ENCODE results near the gene MYO1B. TPM values are rescaled to one million over a fixed set of nuclear protein-coding genes. Genes with fewer than 3 reads are reported as not detected.

Gene MYO1B
- total and polyA plus RNA-seq, 4 donors = 14.1 to 86.4 (median 56.3) TPM

- H3K9me3 ChIP-seq (ENCODE audit: control insufficient read depth, low read length) = no peaks in the 10 kb centered on the region
- no peak overlapping the region for H3K4me3 ChIP-seq (ENCODE audit: low read length in 2 of 2)
- peaks cover 0 to 2% of the 10 kb centered on the region in 2 donors for H3K4me1 ChIP-seq (ENCODE audit: control insufficient read depth in 1 of 2, insufficient read depth in 2 of 2, low read length in 2 of 2)
- no peak for DNase-seq
- intact Hi-C loops (cut with DNase I) = loop anchor here in 1 of 2 donors (10.0 kb wide), 1 partner anchor 47 kb away; no protein-coding TSS in a partner anchor
- no peaks in the 10 kb centered on the region for H3K27me3 ChIP-seq (ENCODE audit: control insufficient read depth in 1 of 2, insufficient read depth in 2 of 2, low read length in 1 of 2)
- 88 to 92% methylated on average over 5 of the region's 5 CpGs for WGBS, 2 donors
- no peak overlapping the region for H3K27ac ChIP-seq (ENCODE audit: low read depth in 1 of 2, low read length in 2 of 2)
- no peak for ATAC-seq (ENCODE audit: low FRiP score)
- H3K36me3 ChIP-seq (ENCODE audit: control insufficient read depth in 1 of 2, insufficient read depth in 2 of 2, low read length in 1 of 2) = no peaks in the 10 kb centered on the region
Measured at GRCh38 chr2:191221666-191222065, 23.5 kb upstream of the MYO1B start.

- DNase-seq = no peak
- WGBS, 2 donors = 35 to 52% methylated on average over 4 of the region's 4 CpGs
- ATAC-seq (ENCODE audit: low FRiP score) = peak; percentile 31
- Histone ChIP-seq H3K27me3 (ENCODE audit: control insufficient read depth in 1 of 2, insufficient read depth in 2 of 2, low read length in 1 of 2) (no peaks in the 10 kb centered on the region), H3K9me3 (ENCODE audit: control insufficient read depth, low read length) (no peaks in the 10 kb centered on the region), H3K36me3 (ENCODE audit: control insufficient read depth in 1 of 2, insufficient read depth in 2 of 2, low read length in 1 of 2) (no peaks in the 10 kb centered on the region), H3K4me1 (ENCODE audit: control insufficient read depth in 1 of 2, insufficient read depth in 2 of 2, low read length in 2 of 2) (peaks cover 0 to 2% of the 10 kb centered on the region in 2 donors), H3K4me3 (ENCODE audit: low read length in 2 of 2) (no peak overlapping the region), H3K27ac (ENCODE audit: low read depth in 1 of 2, low read length in 2 of 2) (no peak overlapping the region)
- intact Hi-C loops (cut with DNase I) = loop anchor here in 1 of 2 donors (10.0 kb wide), 1 partner anchor 48 kb away; no protein-coding TSS in a partner anchor
Measured at GRCh38 chr2:191222507-191222906, 22.7 kb upstream of the MYO1B start.

GRCh38 chr2:191222952-191223351 lies 22.3 kb upstream of the MYO1B start:
- Histone ChIP-seq H3K9me3 (ENCODE audit: control insufficient read depth, low read length) (no peaks in the 10 kb centered on the region), H3K36me3 (ENCODE audit: control insufficient read depth in 1 of 2, insufficient read depth in 2 of 2, low read length in 1 of 2) (no peaks in the 10 kb centered on the region), H3K4me1 (ENCODE audit: control insufficient read depth in 1 of 2, insufficient read depth in 2 of 2, low read length in 2 of 2) (peaks cover 0 to 2% of the 10 kb centered on the region in 2 donors), H3K4me3 (ENCODE audit: low read length in 2 of 2) (no peak overlapping the region), H3K27ac (ENCODE audit: low read depth in 1 of 2, low read length in 2 of 2) (no peak overlapping the region), H3K27me3 (ENCODE audit: control insufficient read depth in 1 of 2, insufficient read depth in 2 of 2, low read length in 1 of 2) (no peaks in the 10 kb centered on the region)
- ATAC-seq (ENCODE audit: low FRiP score) = no peak
- no peak for DNase-seq
- intact Hi-C loops (cut with DNase I) = loop anchor here in 1 of 2 donors (10.0 kb wide), 1 partner anchor 48 kb away; no protein-coding TSS in a partner anchor
- WGBS, 2 donors = 96 to 97% methylated on average over 3 of the region's 3 CpGs

GRCh38 chr2:191225126-191225525 lies 20.1 kb upstream of the MYO1B start:
- Histone ChIP-seq H3K4me3 (ENCODE audit: low read length in 2 of 2) (no peak overlapping the region), H3K27ac (ENCODE audit: low read depth in 1 of 2, low read length in 2 of 2) (no peak overlapping the region), H3K36me3 (ENCODE audit: control insufficient read depth in 1 of 2, insufficient read depth in 2 of 2, low read length in 1 of 2) (no peaks in the 10 kb centered on the region), H3K9me3 (ENCODE audit: control insufficient read depth, low read length) (no peaks in the 10 kb centered on the region), H3K4me1 (ENCODE audit: control insufficient read depth in 1 of 2, insufficient read depth in 2 of 2, low read length in 2 of 2) (no peaks in the 10 kb centered on the region), H3K27me3 (ENCODE audit: control insufficient read depth in 1 of 2, insufficient read depth in 2 of 2, low read length in 1 of 2) (no peaks in the 10 kb centered on the region)
- WGBS, 2 donors = 97 to 99% methylated on average over 1 of the region's 1 CpG
- intact Hi-C loops (cut with DNase I) = loop anchor here in 1 of 2 donors (10.0 kb wide), 1 partner anchor 50 kb away; no protein-coding TSS in a partner anchor
- ATAC-seq (ENCODE audit: low FRiP score) (no peak), DNase-seq (no peak)

GRCh38 chr2:191225690-191226089 lies 19.5 kb upstream of the MYO1B start:
- H3K4me3 ChIP-seq (ENCODE audit: low read length in 2 of 2) = no peak overlapping the region
- 79 to 94% methylated on average over 1 of the region's 1 CpG for WGBS, 2 donors
- H3K36me3 ChIP-seq (ENCODE audit: control insufficient read depth in 1 of 2, insufficient read depth in 2 of 2, low read length in 1 of 2) = no peaks in the 10 kb centered on the region
- no peaks in the 10 kb centered on the region for H3K9me3 ChIP-seq (ENCODE audit: control insufficient read depth, low read length)
- ATAC-seq (ENCODE audit: low FRiP score) (no peak), DNase-seq (no peak)
- intact Hi-C loops (cut with DNase I) = loop anchor here in 1 of 2 donors (10.0 kb wide), 1 partner anchor 51 kb away; no protein-coding TSS in a partner anchor
- H3K27ac ChIP-seq (ENCODE audit: low read depth in 1 of 2, low read length in 2 of 2) = no peak overlapping the region
- H3K4me1 ChIP-seq (ENCODE audit: control insufficient read depth in 1 of 2, insufficient read depth in 2 of 2, low read length in 2 of 2) = no peaks in the 10 kb centered on the region
- H3K27me3 ChIP-seq (ENCODE audit: control insufficient read depth in 1 of 2, insufficient read depth in 2 of 2, low read length in 1 of 2) = no peaks in the 10 kb centered on the region

GRCh38 chr2:191226196-191226595 lies 19.0 kb upstream of the MYO1B start:
- WGBS, 2 donors = 1 to 28% methylated on average over 2 of the region's 2 CpGs
- no peaks in the 10 kb centered on the region for H3K36me3 ChIP-seq (ENCODE audit: control insufficient read depth in 1 of 2, insufficient read depth in 2 of 2, low read length in 1 of 2)
- H3K9me3 ChIP-seq (ENCODE audit: control insufficient read depth, low read length) = no peaks in the 10 kb centered on the region
- no peak overlapping the region for H3K4me3 ChIP-seq (ENCODE audit: low read length in 2 of 2)
- no peak overlapping the region for H3K27ac ChIP-seq (ENCODE audit: low read depth in 1 of 2, low read length in 2 of 2)
- intact Hi-C loops (cut with DNase I) = loop anchor here in 1 of 2 donors (10.0 kb wide), 1 partner anchor 51 kb away; no protein-coding TSS in a partner anchor
- H3K4me1 ChIP-seq (ENCODE audit: control insufficient read depth in 1 of 2, insufficient read depth in 2 of 2, low read length in 2 of 2) = no peaks in the 10 kb centered on the region
- ATAC-seq (ENCODE audit: low FRiP score) (no peak), DNase-seq (no peak)
- no peaks in the 10 kb centered on the region for H3K27me3 ChIP-seq (ENCODE audit: control insufficient read depth in 1 of 2, insufficient read depth in 2 of 2, low read length in 1 of 2)

GRCh38 chr2:191228333-191228732 lies 16.9 kb upstream of the MYO1B start:
- 99 to 100% methylated on average over 2 of the region's 2 CpGs for WGBS, 2 donors
- intact Hi-C loops (cut with DNase I) = loop anchor here in 1 of 2 donors (10.0 kb wide), 1 partner anchor 54 kb away; no protein-coding TSS in a partner anchor
- peaks cover 0 to 3% of the 10 kb centered on the region in 2 donors for H3K4me1 ChIP-seq (ENCODE audit: control insufficient read depth in 1 of 2, insufficient read depth in 2 of 2, low read length in 2 of 2)
- H3K27ac ChIP-seq (ENCODE audit: low read depth in 1 of 2, low read length in 2 of 2) = no peak overlapping the region
- no peak overlapping the region for H3K4me3 ChIP-seq (ENCODE audit: low read length in 2 of 2)
- no peaks in the 10 kb centered on the region for H3K27me3 ChIP-seq (ENCODE audit: control insufficient read depth in 1 of 2, insufficient read depth in 2 of 2, low read length in 1 of 2)
- H3K36me3 ChIP-seq (ENCODE audit: control insufficient read depth in 1 of 2, insufficient read depth in 2 of 2, low read length in 1 of 2) = no peaks in the 10 kb centered on the region
- no peak for ATAC-seq (ENCODE audit: low FRiP score)
- H3K9me3 ChIP-seq (ENCODE audit: control insufficient read depth, low read length) = no peaks in the 10 kb centered on the region
- no peak for DNase-seq

- 52 to 59% methylated on average over 6 of the region's 6 CpGs for WGBS, 2 donors
- no peak for ATAC-seq (ENCODE audit: low FRiP score)
- Histone ChIP-seq H3K36me3 (ENCODE audit: control insufficient read depth in 1 of 2, insufficient read depth in 2 of 2, low read length in 1 of 2) (no peaks in the 10 kb centered on the region), H3K4me3 (ENCODE audit: low read length in 2 of 2) (no peak overlapping the region), H3K4me1 (ENCODE audit: control insufficient read depth in 1 of 2, insufficient read depth in 2 of 2, low read length in 2 of 2) (peaks cover 0 to 3% of the 10 kb centered on the region in 2 donors), H3K27ac (ENCODE audit: low read depth in 1 of 2, low read length in 2 of 2) (no peak overlapping the region), H3K27me3 (ENCODE audit: control insufficient read depth in 1 of 2, insufficient read depth in 2 of 2, low read length in 1 of 2) (no peaks in the 10 kb centered on the region), H3K9me3 (ENCODE audit: control insufficient read depth, low read length) (no peaks in the 10 kb centered on the region)
- no peak for DNase-seq
- intact Hi-C loops (cut with DNase I) = loop anchor here in 1 of 2 donors (10.0 kb wide), 1 partner anchor 54 kb away; no protein-coding TSS in a partner anchor
Measured at GRCh38 chr2:191228861-191229260, 16.3 kb upstream of the MYO1B start.

GRCh38 chr2:191230174-191230573 lies 15.0 kb upstream of the MYO1B start:
- intact Hi-C loops (cut with DNase I) = loop anchor here (5.0 kb wide), 2 partner anchors 267 to 272 kb away; no protein-coding TSS in a partner anchor
- Histone ChIP-seq H3K36me3 (ENCODE audit: control insufficient read depth in 1 of 2, insufficient read depth in 2 of 2, low read length in 1 of 2) (no peaks in the 10 kb centered on the region), H3K4me1 (ENCODE audit: control insufficient read depth in 1 of 2, insufficient read depth in 2 of 2, low read length in 2 of 2) (peaks cover 0 to 3% of the 10 kb centered on the region in 2 donors), H3K9me3 (ENCODE audit: control insufficient read depth, low read length) (no peaks in the 10 kb centered on the region), H3K4me3 (ENCODE audit: low read length in 2 of 2) (no peak overlapping the region), H3K27me3 (ENCODE audit: control insufficient read depth in 1 of 2, insufficient read depth in 2 of 2, low read length in 1 of 2) (no peaks in the 10 kb centered on the region), H3K27ac (ENCODE audit: low read depth in 1 of 2, low read length in 2 of 2) (no peak overlapping the region)
- ATAC-seq (ENCODE audit: low FRiP score) (no peak), DNase-seq (no peak)
- WGBS, 2 donors = 59 to 71% methylated on average over 5 of the region's 5 CpGs
